A549 (cell line): Measurements from ENCODE around the gene PRKG1.

Source experiments
- CBX8 ChIP-seq: fragments of 200-600 bp; sonication (generic); IDR thresholded peaks from 2 replicates; pipeline ENCODE4 v1.6.1; 2016
- CHD2 ChIP-seq: fragments of 150-350 bp; IDR thresholded peaks from 2 replicates; pipeline ENCODE4 v1.6.1; 2014; ENCODE audit warnings: low read length; ENCODE audit not compliant: partially characterized antibody
- CTCF ChIP-seq: fragments of >200 bp; sonication (Bioruptor Twin); formaldehyde crosslinking; IDR thresholded peaks from 3 replicates; pipeline ENCODE4 v1.5.1; 2016
- EP300 ChIP-seq, 2 experiments: fragments of >200 bp; sonication (Bioruptor Twin); formaldehyde crosslinking; IDR thresholded peaks; 2 replicates in 1 of 2; 3 replicates in 1 of 2; pipeline ENCODE4 v1.6.1; 2016 to 2017
- HEYL ChIP-seq: fragments of 250-450 bp; sonication (Bioruptor Pico); IDR thresholded peaks from 2 replicates; pipeline ENCODE4 v1.8.0; 2021; ENCODE audit warnings: mild to moderate bottlenecking, moderate library complexity
- HOXA7 ChIP-seq: fragments of 250-450 bp; sonication (Bioruptor Pico); IDR thresholded peaks from 2 replicates; pipeline ENCODE4 v1.5.0; 2020; ENCODE audit warnings: mild to moderate bottlenecking, moderate library complexity
- MYC ChIP-seq: IDR thresholded peaks from 2 replicates; pipeline ENCODE4 v1.6.1; 2012; ENCODE audit warnings: mild to moderate bottlenecking, inconsistent platforms, low read length, improper control_type of control experiment, borderline replicate concordance
- NR3C1 ChIP-seq: fragments of >200 bp; sonication (Bioruptor Twin); formaldehyde crosslinking; IDR thresholded peaks from 3 replicates; pipeline ENCODE4 v1.6.1; 2017
- PHF8 ChIP-seq: fragments of 200-600 bp; sonication (generic); IDR thresholded peaks from 2 replicates; pipeline ENCODE4 v1.6.1; 2016; ENCODE audit warnings: low read depth, mild to moderate bottlenecking, antibody characterized with exemption, moderate library complexity, borderline replicate concordance
- POLR2A ChIP-seq: IDR thresholded peaks from 2 replicates; pipeline ENCODE4 v1.6.1; 2012; ENCODE audit warnings: mild to moderate bottlenecking, low read length
- RCOR1 ChIP-seq: fragments of 150-350 bp; IDR thresholded peaks from 2 replicates; pipeline ENCODE4 v1.6.1; 2014; ENCODE audit warnings: antibody characterized with exemption, low read length, low read depth
- RFX5 ChIP-seq: fragments of 450-650 bp; IDR thresholded peaks from 2 replicates; pipeline ENCODE4 v1.7.1; 2014; ENCODE audit warnings: antibody characterized with exemption, mild to moderate bottlenecking, moderate library complexity
- SMC3 ChIP-seq: fragments of >200 bp; sonication (Bioruptor Twin); formaldehyde crosslinking; IDR thresholded peaks from 3 replicates; pipeline ENCODE4 v1.6.1; 2018; ENCODE audit warnings: inconsistent platforms
- TF ChIP-seq, protein P1 (sequence below): IDR thresholded peaks from 2 replicates; pipeline ENCODE4 v1.6.1; 2012

GRCh38 chr10:52284416-52285013, 1210.2 kb downstream of the PRKG1 start:
- TF ChIP-seq CTCF (no peak), NR3C1 (no peak), RCOR1 (no peak), SMC3 (no peak), PHF8 (no peak), CBX8 (no peak), MYC (no peak), CHD2 (no peak), HEYL (no peak), POLR2A (no peak), RFX5 (no peak), EP300 (IDR thresholded peaks at IDR 0.05) (no peak), HOXA7 (CRISPR knock-in tag) (no peak)
- TF ChIP-seq, protein P1, sequence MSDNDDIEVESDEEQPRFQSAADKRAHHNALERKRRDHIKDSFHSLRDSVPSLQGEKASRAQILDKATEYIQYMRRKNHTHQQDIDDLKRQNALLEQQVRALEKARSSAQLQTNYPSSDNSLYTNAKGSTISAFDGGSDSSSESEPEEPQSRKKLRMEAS, result no peak
